Measurements from ENCODE around the gene ALK. TPM values are rescaled to one million over a fixed set of nuclear protein-coding genes. Genes with fewer than 3 reads are reported as not detected.

The ALK gene
- polyA plus RNA-seq, 1 experiment = not detected

DNA sequence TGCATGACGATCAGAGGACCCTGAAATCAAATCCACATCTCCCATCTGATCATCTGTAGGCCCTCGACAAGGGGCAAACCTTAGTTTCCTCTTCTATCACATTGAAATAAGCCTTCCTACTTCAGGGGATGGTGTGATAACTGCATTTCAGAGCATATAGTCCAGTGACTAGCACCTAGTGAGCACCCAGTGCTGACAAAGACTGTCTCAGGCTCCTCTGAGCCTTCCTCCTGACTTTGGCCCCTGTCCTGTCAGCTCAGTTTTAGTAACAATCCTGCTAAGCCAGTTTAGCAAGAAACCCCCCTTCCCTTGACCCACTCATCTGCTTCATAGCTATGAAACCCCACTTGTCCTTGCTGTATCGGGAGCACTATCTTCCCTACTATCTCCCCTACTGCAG lies 304.0 kb downstream of the ALK start:
- H3K27ac ChIP-seq (ENCODE audit: low read depth, low read length) = no peak overlapping the region
- POLR2A ChIA-PET = no interaction called here

DNA sequence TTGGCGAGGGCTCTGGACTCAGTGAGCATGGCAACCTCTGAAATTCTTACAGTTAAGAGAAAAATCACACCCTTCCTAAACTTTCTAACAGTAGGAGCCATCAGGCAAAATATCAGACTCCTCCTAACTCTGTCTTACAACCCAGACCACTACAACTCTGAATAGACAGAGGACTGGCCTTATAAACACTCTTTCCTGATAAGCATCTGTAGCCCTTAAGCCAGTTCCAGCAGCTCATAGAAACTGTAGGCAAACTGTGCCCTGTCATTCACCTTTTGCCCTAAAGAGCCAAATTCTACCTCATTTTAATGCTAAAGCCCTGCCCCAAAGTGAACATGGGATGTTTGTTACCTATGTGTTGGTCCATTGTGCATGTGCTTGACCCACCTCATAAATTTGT lies 304.8 kb downstream of the ALK start:
- POLR2A ChIA-PET = no interaction called here

More for the DNA sequence above, 304.0 kb downstream of the ALK start:
- TF ChIP-seq CTCF (IDR thresholded peaks at IDR 0.05; ENCODE audit: low read depth, low read length) = no peak
- Histone ChIP-seq H3K27me3 (ENCODE audit: control insufficient read depth, insufficient read depth, low read length) (no peaks in the 10 kb centered on the region), H3K4me3 (ENCODE audit: low read depth, low read length) (no peak overlapping the region), H3K9me3 (ENCODE audit: control insufficient read depth, insufficient read depth, low read length) (no peaks in the 10 kb centered on the region)
- CTCF ChIA-PET = interaction anchor here (0.7 kb wide), 1 partner anchor 76 kb away, joined by 3 read pairs; no protein-coding TSS in a partner anchor
- DNase-seq (ENCODE audit: low read depth, low spot score) = no peak

DNA sequence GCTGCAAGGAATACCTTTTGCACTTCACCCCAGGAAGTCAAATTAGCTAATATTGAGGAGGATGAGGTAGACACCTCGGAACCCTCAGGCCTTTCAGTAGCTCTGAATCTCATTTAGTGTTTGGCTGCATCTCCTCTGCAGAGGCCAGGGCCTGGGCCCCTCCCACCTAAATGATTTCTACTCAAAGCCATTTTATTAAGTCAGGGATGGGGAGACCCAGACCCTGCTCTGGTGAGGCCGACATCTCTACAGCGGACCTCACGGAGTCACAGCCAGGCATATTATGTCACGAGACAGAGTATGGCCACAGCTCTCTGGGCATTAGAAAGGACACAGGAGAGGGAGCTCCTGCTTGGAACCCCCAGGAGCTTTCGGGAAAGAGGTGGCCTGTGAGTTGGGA lies 305.5 kb downstream of the ALK start:
- H3K9me3 ChIP-seq (ENCODE audit: control insufficient read depth, insufficient read depth, low read length) = no peaks in the 10 kb centered on the region
- ChIA-PET CTCF (no interaction called here), POLR2A (no interaction called here)
- H3K27me3 ChIP-seq (ENCODE audit: control insufficient read depth, insufficient read depth, low read length) = no peaks in the 10 kb centered on the region
- TF ChIP-seq CTCF (IDR thresholded peaks at IDR 0.05; ENCODE audit: low read depth, low read length) = no peak
- no peak for DNase-seq (ENCODE audit: low read depth, low spot score)
- H3K27ac ChIP-seq (ENCODE audit: low read depth, low read length) = no peak overlapping the region
- no peak overlapping the region for H3K4me3 ChIP-seq (ENCODE audit: low read depth, low read length)

More for the DNA sequence above, 304.8 kb downstream of the ALK start:
- Histone ChIP-seq H3K4me3 (ENCODE audit: low read depth, low read length) (no peak overlapping the region), H3K27me3 (ENCODE audit: control insufficient read depth, insufficient read depth, low read length) (no peaks in the 10 kb centered on the region), H3K27ac (ENCODE audit: low read depth, low read length) (no peak overlapping the region), H3K9me3 (ENCODE audit: control insufficient read depth, insufficient read depth, low read length) (no peaks in the 10 kb centered on the region)
- CTCF ChIA-PET = no interaction called here
- no peak for TF ChIP-seq CTCF (IDR thresholded peaks at IDR 0.05; ENCODE audit: low read depth, low read length)
- DNase-seq (ENCODE audit: low read depth, low spot score) = no peak

GRCh38 chr2:29615183-29615582 lies 306.2 kb downstream of the ALK start:
- Histone ChIP-seq H3K9me3 (ENCODE audit: control insufficient read depth, insufficient read depth, low read length) (no peaks in the 10 kb centered on the region), H3K27ac (ENCODE audit: low read depth, low read length) (no peak overlapping the region), H3K27me3 (ENCODE audit: control insufficient read depth, insufficient read depth, low read length) (no peaks in the 10 kb centered on the region), H3K4me3 (ENCODE audit: low read depth, low read length) (no peak overlapping the region)
- CTCF ChIA-PET = no interaction called here
- POLR2A ChIA-PET = no interaction called here
- no peak for TF ChIP-seq CTCF (IDR thresholded peaks at IDR 0.05; ENCODE audit: low read depth, low read length)
- no peak for DNase-seq (ENCODE audit: low read depth, low spot score)

GRCh38 chr2:29614295-29614830 lies 307.0 kb downstream of the ALK start:
- H3K4me3 ChIP-seq (ENCODE audit: low read depth, low read length) = no peak overlapping the region
- CTCF ChIA-PET = no interaction called here
- H3K27me3 ChIP-seq (ENCODE audit: control insufficient read depth, insufficient read depth, low read length) = no peaks in the 10 kb centered on the region
- H3K27ac ChIP-seq (ENCODE audit: low read depth, low read length) = no peak overlapping the region
- DNase-seq (ENCODE audit: low read depth, low spot score) = no peak
- no peak for TF ChIP-seq CTCF (IDR thresholded peaks at IDR 0.05; ENCODE audit: low read depth, low read length)
- POLR2A ChIA-PET = no interaction called here
- H3K9me3 ChIP-seq (ENCODE audit: control insufficient read depth, insufficient read depth, low read length) = no peaks in the 10 kb centered on the region
